HTERT RPE-1 (cell line): ENCODE data around the gene RALGPS1.
"Not testable (repeated sequence)": the region's sequence is repeated elsewhere in the genome, so short reads cannot be mapped to it uniquely, and the experiment has no call there.

Experiments
- in situ Hi-C: fragments of 300-500 bp; cut with MboI; formaldehyde crosslinking; loops from 4 replicates; pipeline ENCODE4 v1.14.3; 2020; ENCODE audit warnings: low sequenced_read_pairs

RALGPS1 gene

DNA sequence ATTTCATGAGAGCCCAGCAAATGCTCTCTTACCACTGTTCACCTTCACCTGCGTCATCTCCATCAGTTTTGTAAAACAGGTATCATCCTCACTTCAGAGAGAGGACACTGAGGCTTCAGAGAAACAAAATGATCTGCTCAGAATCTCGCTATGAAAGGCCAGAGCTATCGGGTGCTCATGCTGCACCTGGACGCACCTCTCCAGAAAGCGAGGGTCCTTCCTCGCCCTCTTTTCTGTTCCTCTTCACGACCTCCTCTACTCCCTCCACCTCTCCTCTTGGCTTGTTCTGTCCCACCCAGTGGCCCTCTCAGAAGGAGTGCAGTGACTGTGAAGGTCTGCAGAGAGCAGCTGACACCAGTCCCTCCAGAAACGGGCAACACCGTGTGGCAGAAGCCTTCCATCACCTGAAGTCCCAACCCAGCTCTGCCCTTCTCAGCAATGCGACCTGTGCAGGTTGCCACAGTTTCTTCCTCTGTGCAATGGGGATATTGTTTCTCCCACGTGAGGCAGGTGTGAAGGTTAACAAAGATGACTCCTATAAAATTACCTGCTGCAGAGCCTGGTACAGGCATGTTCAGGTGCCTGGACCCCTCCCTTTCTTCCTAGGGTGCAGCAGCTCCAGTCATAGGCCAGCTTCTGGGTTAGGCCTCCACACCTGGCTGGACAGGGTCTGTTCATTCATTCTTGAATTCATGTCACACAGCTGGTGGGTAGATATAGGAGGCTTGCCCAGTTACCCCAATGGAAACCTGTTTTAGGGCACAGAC is 253.2 kb downstream of the RALGPS1 start:
- in situ Hi-C loops: no loop called here

DNA sequence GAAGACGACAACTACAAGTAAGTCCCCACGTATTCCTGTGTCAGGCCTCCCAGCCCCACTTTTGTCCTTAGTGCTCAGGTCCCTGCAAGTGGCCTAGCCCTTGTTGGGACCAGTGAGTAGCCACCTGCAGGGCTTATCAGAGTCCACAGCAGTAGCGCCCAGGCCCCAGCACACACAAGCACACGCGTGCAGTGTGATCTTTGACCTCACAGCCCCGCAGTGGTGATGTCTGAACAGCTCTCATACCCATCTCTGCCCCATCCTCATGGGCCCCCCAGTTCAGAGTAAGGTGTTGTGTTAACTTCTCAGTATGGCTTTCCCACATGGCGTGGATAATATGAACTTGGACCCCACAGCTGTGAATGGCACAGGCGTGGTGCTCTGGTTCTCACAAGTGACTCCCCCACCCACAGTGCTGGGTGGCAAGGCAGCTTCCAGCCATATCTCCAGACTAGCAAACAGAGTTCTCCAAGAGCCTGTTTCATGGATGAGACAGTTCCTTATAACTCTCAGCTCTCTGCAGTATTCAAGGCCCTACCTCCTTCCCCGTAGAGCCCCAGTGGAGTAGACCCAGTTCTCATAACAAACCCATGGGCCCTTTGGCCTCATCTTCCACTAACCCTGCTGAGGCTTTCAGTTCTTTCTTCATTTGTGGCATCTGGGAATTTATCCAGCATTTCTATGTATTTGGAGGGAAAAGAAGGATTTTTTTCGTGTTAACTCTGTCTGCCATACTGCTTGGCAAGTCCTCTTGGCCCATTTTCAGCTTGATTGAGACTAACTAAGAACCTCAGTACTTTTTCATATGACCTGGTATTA is 254.4 kb downstream of the RALGPS1 start:
- in situ Hi-C loops: no loop called here

DNA sequence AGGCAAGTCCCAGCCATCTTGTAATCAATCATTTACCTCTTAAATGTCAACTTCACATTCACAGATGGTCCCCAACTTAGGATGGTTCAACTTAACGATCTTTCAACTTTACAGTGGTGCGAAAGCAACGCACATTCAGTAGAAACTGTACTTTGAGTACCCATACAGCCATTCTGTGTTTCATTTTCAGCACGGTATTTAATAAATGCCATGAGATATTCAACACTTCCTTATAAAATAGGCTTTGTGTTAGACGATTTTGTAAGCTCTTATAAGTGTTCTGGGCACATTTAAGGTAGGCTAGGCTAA is 254.9 kb downstream of the RALGPS1 start:
- in situ Hi-C loops: no loop called here

DNA sequence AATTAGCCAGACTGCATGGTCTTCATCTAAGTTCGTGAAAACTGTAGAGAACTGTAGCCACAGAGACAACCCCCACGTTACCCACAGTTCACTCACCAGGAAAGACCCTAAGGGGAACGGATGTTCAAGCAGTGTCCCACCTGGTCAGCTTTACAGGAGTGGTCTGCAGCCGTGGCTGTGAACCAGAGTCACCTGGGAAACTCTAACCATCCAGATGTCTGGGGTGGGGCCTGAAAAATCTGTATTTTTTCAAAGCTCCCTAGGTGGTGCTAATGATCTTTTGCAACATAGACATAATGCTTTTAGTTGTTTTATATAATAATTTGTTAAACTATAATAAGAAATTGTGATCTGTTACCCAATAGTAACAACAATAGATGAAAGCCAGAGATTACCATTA is 255.5 kb downstream of the RALGPS1 start:
- in situ Hi-C loops: no loop called here

DNA sequence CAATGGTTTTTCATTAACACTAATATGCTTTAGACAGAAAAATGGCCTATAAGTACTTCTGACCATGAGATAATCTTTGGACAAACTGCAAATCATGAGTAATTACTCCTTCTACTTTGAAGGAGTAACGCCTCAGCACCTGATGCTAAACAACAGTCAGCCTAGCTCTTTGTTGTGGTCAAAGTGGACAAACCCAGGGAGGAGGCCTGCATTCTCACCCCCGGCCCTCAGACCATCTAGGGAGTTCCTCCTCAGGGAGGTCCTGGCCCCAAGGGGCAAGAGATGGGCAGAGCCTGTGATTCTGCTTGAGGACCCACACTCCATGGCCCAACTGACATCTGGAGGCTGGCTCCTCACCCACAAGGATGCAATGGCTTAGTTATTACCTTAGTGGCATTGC is 256.1 kb downstream of the RALGPS1 start:
- in situ Hi-C loops: no loop called here

DNA sequence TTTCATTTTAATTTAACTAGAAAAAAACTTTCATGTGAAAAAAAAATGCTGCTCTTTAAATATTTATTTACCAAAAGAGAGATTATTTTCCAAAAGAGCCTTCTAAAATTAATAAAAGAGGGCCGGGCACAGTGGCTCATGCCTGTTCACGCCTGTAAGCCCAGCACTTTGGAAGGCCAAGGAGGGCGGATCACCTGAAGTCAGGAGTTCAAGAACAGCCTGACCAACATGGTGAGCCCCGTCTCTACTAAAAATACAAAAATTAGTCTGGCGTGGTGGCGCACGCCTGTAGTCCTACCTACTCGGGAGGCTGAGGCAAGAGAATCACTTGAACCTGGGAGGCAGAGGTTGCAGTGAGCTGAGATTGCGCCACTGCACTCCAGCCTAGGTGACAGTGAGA is 256.8 kb downstream of the RALGPS1 start:
- in situ Hi-C loops: not testable (repeated sequence)

DNA sequence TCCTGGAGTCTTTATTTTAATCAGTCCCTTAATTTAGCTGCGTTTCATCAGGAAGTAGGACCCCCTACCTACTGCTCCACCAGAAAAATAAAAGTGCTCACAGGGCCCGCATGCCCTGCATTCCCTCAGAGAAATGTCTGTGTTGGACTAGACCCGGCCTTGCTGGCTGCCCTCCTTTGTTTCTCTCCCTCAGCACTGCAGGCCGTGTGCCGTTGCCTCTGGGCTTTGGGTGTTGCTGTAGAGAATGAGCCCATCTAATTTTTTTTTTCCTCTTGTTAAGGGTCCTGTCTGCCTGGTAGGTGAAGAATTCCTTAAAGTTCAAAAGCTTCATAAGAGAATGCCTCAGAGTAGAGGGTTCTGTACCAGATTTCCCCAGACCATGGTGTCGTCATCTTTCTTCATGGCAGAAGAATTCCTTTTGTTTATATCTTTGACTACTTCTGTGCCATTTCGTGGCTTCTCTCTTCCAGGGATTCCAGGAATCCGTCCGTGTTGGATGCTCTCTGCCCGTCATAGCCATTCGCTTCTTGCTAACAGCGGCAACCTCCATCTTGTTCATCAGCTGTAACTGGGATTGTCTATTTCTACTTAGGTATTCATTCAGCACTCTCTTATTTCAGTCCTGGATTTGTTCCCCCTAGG is 257.6 kb downstream of the RALGPS1 start:
- in situ Hi-C loops: no loop called here

DNA sequence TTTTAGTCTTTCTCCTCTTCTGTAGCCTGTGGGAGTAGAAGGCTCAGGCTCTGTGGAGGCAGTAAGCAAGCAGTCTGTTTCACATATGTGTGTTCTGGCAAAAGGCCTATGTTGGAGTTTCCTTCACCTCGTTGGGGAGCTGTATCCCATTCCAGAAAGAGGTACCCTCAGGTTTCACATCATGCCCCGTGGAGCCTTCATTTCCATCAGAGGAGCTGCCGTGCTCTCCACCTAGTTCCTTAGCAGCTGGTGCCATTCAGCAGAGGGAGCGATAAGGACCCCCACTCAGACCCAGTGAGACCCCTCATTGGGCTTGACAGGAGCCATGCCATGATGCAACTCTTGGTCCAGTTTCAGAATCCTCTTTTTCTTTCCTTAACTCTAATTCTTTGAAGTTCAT is 258.5 kb downstream of the RALGPS1 start:
- in situ Hi-C loops: no loop called here

DNA sequence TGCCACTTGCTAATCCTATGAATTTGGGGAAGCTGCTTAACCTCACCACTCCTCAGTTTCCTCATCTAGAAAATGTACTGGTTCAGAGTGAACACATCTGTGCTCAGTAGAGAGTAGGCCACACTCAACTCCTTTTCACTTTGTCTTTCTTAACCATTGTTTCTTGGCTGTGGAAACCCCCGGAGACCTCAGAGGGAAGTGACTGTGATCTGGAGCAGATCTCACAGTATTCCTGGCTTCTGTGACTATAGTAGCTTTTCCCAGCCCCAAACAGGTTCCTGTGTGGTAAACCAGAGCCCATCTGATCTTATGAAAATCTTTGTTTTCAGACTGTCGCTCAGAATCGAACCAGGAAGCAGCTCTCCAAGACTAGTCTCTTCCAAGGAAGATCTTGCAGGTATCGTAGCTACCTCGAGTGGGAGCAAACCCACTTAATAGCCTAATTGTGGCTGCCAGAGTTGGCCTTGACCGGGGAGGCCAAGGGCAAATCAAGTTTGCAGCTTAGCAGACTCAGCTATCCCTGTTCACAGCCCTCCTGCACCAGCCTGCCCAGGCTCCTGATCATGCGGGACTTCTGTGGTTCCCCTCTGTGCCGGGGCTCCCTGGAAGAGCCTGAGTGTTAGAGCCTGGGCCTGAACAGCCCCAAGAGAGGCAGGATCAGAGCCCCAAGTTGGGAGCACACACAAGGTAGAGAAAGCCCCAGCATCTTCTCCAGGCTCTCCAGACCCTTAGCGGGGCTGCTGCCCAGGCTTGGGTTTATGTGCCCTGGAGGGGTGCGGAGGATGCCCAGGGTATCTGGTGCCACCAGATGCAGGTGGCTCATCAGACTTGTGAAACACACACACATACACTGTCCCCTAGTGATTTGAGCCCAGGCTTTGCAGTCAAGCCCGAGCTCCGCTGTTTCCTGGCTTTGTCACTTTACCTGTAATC is 260.1 kb downstream of the RALGPS1 start:
- in situ Hi-C loops: no loop called here

DNA sequence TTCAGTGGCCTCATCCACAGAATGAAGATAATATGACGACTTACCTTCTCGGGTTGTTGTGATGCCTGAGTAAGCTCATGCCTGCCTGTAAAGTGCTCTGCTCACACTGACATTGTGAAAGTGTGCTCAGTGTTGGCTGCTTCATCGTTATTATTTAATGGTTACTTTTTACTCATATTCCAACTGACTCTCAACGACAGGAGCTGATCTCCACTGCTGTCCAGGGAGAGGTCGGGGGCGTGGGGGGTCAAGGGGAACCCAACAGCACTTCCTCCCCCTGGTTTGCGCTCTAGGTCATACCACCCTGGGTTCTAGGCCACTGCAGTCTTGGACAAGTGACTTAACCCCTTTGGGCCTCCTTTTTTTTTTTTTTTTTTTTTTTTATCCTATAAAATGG is 260.7 kb downstream of the RALGPS1 start:
- in situ Hi-C loops: no loop called here

DNA sequence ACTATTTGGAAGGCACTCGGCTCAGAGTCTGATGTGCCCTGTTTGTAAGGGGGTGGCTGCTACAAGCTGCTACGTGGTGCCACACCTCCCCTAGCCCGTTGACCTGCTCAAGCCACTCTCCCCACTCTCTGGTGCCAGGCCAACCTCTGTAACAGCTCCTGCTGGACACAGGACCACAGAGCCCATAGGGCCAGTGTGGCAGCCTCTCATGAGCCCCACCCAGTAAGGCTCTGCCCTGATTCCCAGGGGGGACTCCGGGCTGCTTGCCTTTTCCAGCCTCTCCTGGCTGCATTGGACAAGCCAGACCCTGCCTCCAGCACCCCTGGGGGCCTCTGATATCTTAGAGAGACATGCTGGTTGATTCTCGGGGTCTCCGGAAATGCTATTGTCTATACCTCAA is 261.2 kb downstream of the RALGPS1 start:
- in situ Hi-C loops: no loop called here

DNA sequence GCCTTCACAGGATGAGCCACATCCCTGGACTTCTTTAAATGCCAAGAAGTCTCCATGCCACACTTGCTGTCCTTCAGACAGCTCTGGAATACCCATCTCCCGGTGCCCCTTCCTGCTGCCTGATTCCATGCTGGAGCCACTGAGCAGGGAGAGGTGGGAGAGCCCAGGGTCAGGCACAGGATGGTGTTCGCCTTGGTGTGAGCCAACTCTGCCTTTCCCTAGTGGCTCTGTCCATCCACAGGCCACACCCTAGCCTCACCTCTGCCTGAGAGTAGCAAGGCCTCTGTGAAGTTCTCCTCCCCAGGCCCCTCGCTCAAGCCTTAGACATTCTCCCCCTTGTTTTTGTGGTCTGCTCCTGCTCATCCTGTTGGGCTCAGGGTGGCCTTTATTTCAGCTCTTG is 262.0 kb downstream of the RALGPS1 start:
- in situ Hi-C loops: no loop called here

DNA sequence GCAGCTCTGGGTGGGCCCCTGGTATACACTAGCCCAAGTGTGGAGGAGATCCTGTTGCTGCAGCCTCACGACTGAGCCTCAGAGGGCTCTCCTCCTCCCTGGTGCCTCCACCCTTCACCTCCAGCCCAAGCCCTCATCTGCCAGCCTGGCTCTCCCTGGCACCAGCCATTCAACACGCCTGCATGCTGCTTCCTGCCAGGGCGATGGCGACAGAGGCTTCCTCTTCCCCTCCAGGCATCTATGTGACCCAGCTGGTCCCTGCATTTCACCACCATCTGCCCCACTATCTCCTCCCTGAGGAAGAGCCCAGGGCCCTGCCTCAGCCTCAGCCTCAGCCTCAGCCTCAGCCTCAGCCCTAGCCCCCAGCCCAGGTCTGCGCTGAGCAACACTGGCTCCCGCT is 262.6 kb downstream of the RALGPS1 start:
- in situ Hi-C loops: no loop called here

DNA sequence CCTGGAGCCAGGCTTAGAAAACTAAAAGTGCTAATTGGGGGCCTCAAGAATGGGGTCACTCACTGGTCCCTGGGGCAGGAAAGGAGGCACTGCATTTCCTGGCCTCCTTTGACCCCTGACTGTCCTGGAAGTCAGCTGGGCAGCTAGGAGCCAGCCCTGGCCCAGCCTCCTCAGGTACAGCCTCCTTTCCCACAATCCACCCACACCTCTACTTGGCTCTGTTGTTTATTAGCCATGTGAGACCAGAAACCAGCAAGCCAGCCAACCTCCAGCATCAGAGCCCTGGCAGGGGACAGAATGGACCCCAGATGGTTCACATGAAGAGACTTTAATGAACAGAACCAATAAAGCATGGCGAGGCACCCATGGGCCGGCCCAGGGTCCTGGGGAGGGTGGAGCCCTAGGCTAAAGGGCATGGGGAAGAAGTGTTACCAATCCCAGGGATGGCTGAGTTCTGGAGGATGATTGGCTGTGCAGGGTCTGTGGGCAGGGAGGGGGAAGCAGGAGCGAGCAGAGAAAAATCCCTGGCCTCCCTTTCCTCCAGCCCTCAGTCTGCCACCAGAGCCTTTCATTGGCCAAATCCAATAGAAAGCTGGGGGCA is 263.2 kb downstream of the RALGPS1 start:
- in situ Hi-C loops: no loop called here

DNA sequence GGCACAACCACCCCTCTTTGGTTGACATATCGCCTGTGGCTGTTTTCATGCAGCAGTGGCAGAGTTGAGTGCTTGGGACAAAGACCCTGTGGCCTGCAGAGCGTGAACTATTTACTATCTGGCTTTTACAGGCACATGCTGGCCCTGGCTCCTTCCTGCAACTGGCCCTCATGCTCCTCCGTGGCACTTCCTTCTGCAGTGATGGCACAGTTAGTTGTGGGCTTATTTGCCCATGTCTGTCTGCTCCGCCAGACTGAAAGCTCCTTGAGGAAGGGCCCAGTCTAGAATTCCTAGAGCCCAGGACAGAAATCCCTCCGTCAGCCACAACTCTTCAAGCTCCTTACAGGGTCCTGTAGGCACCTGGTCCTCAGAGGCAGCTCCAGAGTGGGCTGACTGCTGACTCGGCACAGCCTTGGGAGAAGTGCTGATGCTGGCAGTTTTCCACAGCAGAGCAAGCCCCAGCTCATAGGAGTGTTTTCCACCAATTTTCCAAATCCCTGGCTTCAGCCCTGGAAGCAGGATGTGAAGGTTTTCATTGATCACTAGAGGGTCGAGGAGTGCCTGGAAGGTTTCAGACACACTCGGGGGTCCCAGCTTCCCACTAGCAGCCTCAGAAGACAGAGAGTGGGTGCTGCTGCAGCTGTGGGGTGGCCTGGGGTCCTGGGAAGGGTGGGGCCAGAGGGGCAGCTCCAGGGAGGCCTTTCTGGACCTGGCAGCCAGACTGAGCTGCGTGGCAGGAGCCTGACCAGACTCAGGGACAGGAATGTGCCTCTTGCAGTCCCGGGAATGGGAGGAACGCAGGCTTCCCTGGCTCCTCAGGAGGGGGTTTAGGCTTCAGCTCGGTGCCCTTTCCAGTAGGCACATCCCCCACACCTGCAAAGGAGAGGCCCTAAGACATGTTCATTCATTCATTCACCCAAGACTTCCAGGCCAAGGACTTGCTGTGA is 264.4 kb downstream of the RALGPS1 start:
- in situ Hi-C loops: no loop called here

DNA sequence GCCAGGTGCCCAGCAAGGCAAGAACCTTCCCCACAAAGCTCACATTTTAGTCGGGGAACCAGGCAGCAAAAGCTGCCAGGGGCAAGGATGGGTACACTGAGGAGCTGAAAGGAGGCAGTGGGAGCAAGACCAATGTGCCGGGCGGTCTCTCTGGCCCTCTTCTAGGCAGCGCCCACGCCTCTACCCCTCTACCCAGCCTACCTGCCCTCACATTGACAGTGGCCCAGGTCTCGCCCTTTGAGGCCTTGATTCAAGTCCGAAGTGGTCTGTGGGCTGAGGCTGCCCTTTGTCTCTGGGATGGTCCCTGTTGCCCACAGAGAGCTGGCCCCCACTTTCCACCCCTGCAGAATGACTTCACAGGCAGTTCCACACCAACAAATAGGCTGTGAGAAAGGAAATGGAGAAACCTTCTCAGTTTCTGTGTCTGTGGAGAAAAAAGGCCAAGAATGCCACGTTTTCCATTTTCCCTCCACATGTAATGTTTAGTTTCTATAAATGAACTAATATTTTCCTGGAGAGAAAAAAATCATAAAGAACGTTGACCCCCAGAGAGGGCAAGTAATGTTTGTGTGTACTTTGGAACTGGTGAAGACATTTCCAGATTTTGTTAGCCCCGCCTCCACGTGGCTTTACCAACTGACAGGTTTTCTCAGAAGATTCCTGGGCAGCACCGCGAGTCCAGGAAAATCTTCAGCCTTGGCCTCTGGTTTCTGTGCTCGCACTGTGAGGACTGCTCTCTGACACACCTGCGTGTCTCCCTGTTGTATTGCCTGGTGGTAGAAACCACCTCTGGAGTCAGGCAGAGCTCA is 265.3 kb downstream of the RALGPS1 start:
- in situ Hi-C loops: no loop called here

DNA sequence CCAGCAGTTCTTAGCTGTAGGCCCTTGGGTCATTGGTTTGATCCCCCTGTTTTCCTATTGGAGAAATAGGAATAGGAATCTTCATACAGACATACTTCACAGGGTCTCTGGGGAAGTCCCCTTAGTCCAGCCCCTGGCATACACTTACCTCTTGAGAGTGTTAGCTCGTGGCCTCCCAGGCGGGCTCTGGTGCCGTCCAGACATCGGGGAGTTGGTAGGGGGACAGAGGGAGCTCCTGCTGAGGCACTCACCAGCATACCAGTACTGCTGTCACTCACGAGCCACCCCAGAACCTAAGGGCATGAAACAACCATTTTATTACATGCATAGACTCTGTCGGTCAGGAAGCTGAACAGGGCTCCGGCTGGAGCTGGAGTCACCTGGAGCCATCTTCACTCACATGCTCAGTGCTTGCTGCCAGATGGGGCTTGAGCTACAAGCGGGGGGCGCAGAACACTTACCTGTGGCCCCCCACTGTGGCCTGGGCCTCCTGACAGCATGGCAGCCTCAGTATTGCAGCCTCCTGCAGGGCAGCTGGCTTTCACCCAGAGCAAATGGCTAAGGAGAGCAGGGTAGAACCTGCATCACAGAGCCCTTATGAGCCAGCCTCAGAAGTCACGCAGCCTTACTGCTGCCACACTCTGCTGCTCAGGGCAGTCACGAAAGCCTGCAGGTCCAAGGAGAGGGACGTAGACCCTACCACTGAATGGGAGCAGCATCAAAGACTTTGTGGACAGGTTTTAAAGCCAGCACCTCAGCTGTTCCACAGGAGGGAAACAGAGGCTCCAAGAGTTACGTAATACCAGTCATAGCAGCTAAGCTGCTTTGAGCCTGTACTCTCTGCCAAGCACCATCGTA is 266.1 kb downstream of the RALGPS1 start:
- in situ Hi-C loops: no loop called here

DNA sequence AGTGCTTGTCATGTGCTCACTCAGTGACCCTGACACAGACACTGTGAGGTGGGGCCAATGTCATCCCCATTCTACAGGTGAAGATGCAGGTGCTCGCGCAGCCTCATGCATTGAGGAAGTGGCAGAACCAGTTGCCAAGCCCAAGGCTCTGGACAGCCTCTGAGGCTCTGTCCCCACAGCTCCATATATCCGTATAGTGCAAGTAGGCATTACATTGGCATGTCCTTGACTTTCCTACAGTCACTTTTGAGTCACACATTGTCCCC is 266.7 kb downstream of the RALGPS1 start:
- in situ Hi-C loops: no loop called here
